GM12873 (cell line): ENCODE measurements around the gene HEPACAM.

ENCODE experiments used
- TF ChIP-seq, protein P1 (sequence below): IDR thresholded peaks from 2 replicates; pipeline ENCODE4 v1.5.1; 2012; ENCODE audit warnings: low read depth, mild to moderate bottlenecking, moderate library complexity, low read length, control low read depth; ENCODE audit not compliant: insufficient read depth; ENCODE audit errors: missing control alignments

Gene HEPACAM

GRCh38 chr11:124893781-124894401, 42.0 kb downstream of the HEPACAM start:
- TF ChIP-seq, protein P1, sequence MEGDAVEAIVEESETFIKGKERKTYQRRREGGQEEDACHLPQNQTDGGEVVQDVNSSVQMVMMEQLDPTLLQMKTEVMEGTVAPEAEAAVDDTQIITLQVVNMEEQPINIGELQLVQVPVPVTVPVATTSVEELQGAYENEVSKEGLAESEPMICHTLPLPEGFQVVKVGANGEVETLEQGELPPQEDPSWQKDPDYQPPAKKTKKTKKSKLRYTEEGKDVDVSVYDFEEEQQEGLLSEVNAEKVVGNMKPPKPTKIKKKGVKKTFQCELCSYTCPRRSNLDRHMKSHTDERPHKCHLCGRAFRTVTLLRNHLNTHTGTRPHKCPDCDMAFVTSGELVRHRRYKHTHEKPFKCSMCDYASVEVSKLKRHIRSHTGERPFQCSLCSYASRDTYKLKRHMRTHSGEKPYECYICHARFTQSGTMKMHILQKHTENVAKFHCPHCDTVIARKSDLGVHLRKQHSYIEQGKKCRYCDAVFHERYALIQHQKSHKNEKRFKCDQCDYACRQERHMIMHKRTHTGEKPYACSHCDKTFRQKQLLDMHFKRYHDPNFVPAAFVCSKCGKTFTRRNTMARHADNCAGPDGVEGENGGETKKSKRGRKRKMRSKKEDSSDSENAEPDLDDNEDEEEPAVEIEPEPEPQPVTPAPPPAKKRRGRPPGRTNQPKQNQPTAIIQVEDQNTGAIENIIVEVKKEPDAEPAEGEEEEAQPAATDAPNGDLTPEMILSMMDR = no peak

- TF ChIP-seq, protein P1 = no peak
These were observed 42.9 kb downstream of the HEPACAM start for GRCh38 chr11:124892750-124893454.

DNA sequence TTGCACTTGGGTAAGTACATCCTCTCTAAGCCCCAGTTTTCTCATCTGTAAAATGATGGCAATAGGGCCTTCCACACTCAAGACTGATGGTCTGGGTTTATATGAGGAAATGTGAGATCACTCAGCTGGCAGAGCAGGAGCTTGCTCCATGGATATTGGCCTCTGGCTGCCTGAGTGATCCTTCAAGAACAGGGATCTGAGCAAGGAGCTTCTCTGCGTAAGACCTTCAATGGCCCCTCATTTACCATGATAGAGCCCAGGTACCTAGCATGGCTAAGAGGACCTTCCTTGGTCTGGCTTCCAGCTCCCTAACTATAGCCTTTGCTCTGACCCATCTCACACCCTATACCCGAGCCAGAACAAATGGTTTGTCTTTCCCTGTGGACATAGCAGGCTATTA, 43.7 kb downstream of the HEPACAM start:
- TF ChIP-seq, protein P1 = no peak

GRCh38 chr11:124891373-124891861, 44.4 kb downstream of the HEPACAM start:
- TF ChIP-seq, protein P1 = no peak

DNA sequence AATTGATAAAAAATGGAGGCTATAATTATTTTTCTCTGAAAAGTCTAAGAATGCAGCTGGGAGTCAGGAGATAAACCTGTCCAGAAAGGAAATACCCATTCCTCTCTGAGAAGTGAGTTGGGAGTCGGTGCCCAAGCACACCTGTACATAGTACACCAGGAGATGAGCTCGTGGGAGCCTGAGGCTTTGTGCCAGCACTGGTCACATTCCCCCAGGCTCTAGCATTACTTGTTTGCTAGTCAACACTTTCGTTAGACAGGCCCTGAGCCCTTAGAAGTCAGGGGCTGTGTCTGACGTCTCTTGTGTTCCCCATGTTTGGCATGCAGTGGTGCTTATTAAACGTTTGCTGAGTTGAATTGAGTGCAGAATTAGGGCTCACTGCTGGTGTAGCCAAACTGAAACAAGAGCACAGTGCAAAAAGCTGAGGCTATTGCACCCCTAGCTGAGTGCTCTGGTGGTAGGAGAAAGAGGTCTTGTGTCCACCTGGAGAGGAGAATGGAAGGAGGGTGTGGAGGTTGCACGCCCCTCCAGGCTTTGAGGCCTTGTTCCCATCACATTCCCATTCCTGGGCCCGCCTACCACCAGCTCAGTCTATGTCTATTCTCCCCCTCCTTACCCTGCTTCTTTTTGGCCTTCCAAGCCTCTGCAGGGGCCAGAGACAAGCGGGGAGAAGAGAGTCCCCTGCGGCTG, 45.0 kb downstream of the HEPACAM start:
- TF ChIP-seq, protein P1 = no peak

- TF ChIP-seq, protein P1 = no peak
These were observed 45.7 kb downstream of the HEPACAM start for GRCh38 chr11:124890151-124890550.

- TF ChIP-seq, protein P1 = no peak
These were observed 46.4 kb downstream of the HEPACAM start for GRCh38 chr11:124889191-124890091.
